ENCODE measurements around the gene MNX1. TPM values are rescaled to one million over a fixed set of nuclear protein-coding genes. Genes with fewer than 3 reads are reported as not detected.
A peak's percentile ranks its signal among the peaks of the same experiment; 100 is the strongest.

MNX1 gene
- total RNA-seq, 2 donors from 2014 or later = 14.3 to 39.6 TPM

GRCh38 chr7:157008206-157009169 is 2.0 kb downstream of the MNX1 start:
- Histone ChIP-seq H3K9me3 (no peaks in the 10 kb centered on the region), H3K36me3 (replicated peaks in 1 of 2; ENCODE audit: insufficient read depth in 1 of 2, low read depth in 2 of 2) (no peaks in the 10 kb centered on the region), H3K4me1 (peaks cover 40% of the 10 kb centered on the region), H3K27ac (peak overlapping the region in 3 of 4 donors; percentile 72 to 94 (median 83)), H3K27me3 (no peaks in the 10 kb centered on the region), H3K4me3 (peak overlapping the region; percentile 27 to 81)
- intact Hi-C loops (cut with DNase I) = loop anchor here (10.0 kb wide), 1 partner anchor 126 kb away; the partner anchor contains the start of gene UBE3C
- DNase-seq (peak in 1 of 4 donors; percentile 15), ATAC-seq (no peak)
- WGBS, 2 donors = 19 to 34% methylated on average over 12 to 35 of the region's 35 CpGs
- TF ChIP-seq POLR2A (IDR thresholded peaks at IDR 0.05) (no peak), CTCF (IDR thresholded peaks at IDR 0.05) (no peak)

DNA sequence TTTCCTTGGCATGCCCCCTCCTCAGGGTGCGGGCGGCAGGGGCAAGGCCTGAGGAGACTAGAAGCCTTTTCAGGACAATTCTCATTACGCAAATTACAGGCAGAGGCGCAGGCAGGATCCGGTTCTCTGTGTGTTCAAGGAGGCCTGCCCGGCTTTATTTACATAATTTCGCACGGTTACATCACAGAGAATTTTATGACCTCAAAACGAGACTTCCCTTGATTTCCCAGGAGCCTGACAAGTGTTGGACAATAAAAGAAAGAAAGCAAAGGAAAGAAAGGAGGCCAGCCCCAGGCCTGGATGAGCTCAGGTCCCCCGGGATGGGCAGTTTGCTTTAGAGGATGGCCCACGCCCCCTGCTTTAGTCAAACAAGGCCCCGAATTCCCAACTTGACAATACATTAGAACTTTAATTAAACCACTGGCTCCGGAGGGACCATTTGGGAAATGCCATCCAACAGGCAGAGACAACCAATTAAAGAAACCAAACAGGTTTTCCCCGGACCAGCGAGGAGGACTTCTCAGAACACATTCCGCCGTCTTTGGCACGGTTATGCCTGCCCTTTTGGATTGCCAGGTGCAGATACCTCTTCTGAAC is 2.9 kb downstream of the MNX1 start:
- ATAC-seq (no peak), DNase-seq (peak in 2 of 4 donors; percentile 20 to 38)
- Histone ChIP-seq H3K27ac (peak overlapping the region in 3 of 4 donors; percentile 72 to 94 (median 83)), H3K9me3 (no peaks in the 10 kb centered on the region), H3K36me3 (replicated peaks in 1 of 2; ENCODE audit: insufficient read depth in 1 of 2, low read depth in 2 of 2) (no peaks in the 10 kb centered on the region), H3K4me3 (no peak overlapping the region), H3K27me3 (no peaks in the 10 kb centered on the region), H3K4me1 (peaks cover 40% of the 10 kb centered on the region)
- intact Hi-C loops (cut with DNase I) = loop anchor here (10.0 kb wide), 1 partner anchor 127 kb away; the partner anchor contains the start of gene UBE3C
- TF ChIP-seq CTCF (IDR thresholded peaks at IDR 0.05) = no peak
- peak in 1 of 3 donors; percentile 28 for TF ChIP-seq POLR2A (IDR thresholded peaks at IDR 0.05)
- WGBS, 2 donors = 31 to 42% methylated on average over 16 to 18 of the region's 18 CpGs

GRCh38 chr7:157006829-157007469 is 3.5 kb downstream of the MNX1 start:
- H3K27ac ChIP-seq = peak overlapping the region in 3 of 4 donors; percentile 72 to 94 (median 83)
- intact Hi-C loops (cut with DNase I) = loop anchor here (10.0 kb wide), 1 partner anchor 128 kb away; the partner anchor contains the start of gene UBE3C
- TF ChIP-seq CTCF (IDR thresholded peaks at IDR 0.05) = no peak
- no peak for TF ChIP-seq POLR2A (IDR thresholded peaks at IDR 0.05)
- WGBS, 2 donors = 32 to 50% methylated on average over 7 of the region's 7 CpGs
- no peaks in the 10 kb centered on the region for H3K36me3 ChIP-seq (replicated peaks in 1 of 2; ENCODE audit: insufficient read depth in 1 of 2, low read depth in 2 of 2)
- H3K27me3 ChIP-seq = no peaks in the 10 kb centered on the region
- peaks cover 37% of the 10 kb centered on the region for H3K4me1 ChIP-seq
- DNase-seq (peak in 1 of 4 donors; percentile 11), ATAC-seq (no peak)
- H3K9me3 ChIP-seq = no peaks in the 10 kb centered on the region
- H3K4me3 ChIP-seq = no peak overlapping the region

DNA sequence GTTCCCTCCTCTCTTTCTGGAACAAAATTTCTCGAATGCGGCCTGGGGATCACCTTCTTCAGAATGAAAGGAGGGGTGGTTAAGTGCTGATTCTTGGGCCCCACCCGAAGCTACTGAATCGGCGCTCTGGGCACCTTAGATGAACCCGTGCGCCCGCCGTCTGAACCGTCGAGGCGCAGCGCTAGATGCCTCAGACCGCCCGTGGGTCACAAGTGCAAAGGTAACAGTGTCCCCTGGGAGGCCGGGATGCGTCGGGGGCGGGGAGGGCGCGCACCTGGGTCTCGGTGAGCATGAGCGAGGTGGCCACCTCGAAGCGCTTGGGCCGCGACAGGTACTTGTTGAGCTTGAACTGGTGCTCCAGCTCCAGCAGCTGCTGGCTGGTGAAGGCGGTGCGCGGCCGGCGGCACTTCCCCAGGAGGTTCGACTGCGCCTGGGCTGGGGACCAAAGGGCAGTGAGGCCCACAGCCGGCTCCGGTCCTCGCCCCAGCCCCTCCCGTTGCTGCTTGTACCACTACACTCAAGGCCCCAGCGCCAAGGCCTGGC is 4.2 kb downstream of the MNX1 start:
- Histone ChIP-seq H3K4me3 (no peak overlapping the region), H3K27me3 (no peaks in the 10 kb centered on the region), H3K36me3 (replicated peaks in 1 of 2; ENCODE audit: insufficient read depth in 1 of 2, low read depth in 2 of 2) (no peaks in the 10 kb centered on the region), H3K9me3 (no peaks in the 10 kb centered on the region), H3K27ac (peak overlapping the region in 3 of 4 donors; percentile 72 to 94 (median 83)), H3K4me1 (peaks cover 30% of the 10 kb centered on the region)
- intact Hi-C loops (cut with DNase I) = loop anchor here (10.0 kb wide), 1 partner anchor 129 kb away; the partner anchor contains the start of gene UBE3C
- ATAC-seq (no peak), DNase-seq (peak in 2 of 4 donors; percentile 35 to 37)
- 33 to 61% methylated on average over 24 to 34 of the region's 39 CpGs for WGBS, 2 donors
- no peak for TF ChIP-seq CTCF (IDR thresholded peaks at IDR 0.05)
- no peak for TF ChIP-seq POLR2A (IDR thresholded peaks at IDR 0.05)

All from body of pancreas (tissue), 4 donors.